ENCODE results near the gene CAMTA1. TPM values are rescaled to one million over a fixed set of nuclear protein-coding genes. Genes with fewer than 3 reads are reported as not detected.

CAMTA1 gene
- total RNA-seq, 1 experiment from 2014 or later: 85.2 TPM

GRCh38 chr1:7229696-7230631, 444.7 kb downstream of the CAMTA1 start:
- no peaks in the 10 kb centered on the region for H3K27me3 ChIP-seq (replicated peaks; ENCODE audit: insufficient read depth, low read depth, low read length, poor library complexity)
- intact Hi-C loops (cut with micrococcal nuclease; ENCODE audit: unreplicated experiment): no loop called here
- H3K27ac ChIP-seq (ENCODE audit: low read depth, low read length, poor library complexity, severe bottlenecking): no peak overlapping the region
- DNase-seq (ENCODE audit: low spot score): no peak
- CTCF ChIA-PET: no interaction called here
- H3K4me3 ChIP-seq (ENCODE audit: low read depth, low read length, poor library complexity, severe bottlenecking): no peak overlapping the region
- TF ChIP-seq EZH2 (IDR thresholded peaks at IDR 0.05; ENCODE audit: borderline replicate concordance, low read depth, low read length, poor library complexity, severe bottlenecking): no peak
- H3K4me1 ChIP-seq (ENCODE audit: insufficient read depth, low read length, poor library complexity, severe bottlenecking): no peaks in the 10 kb centered on the region
- BruUV-seq (replicated peaks): no TSS peak
- POLR2A ChIA-PET (ENCODE audit: low non-redundant PET): interaction anchor here (0.6 kb wide), 1 partner anchor 29 kb away, joined by 3 read pairs; no protein-coding TSS in a partner anchor
- no peaks in the 10 kb centered on the region for H3K36me3 ChIP-seq (ENCODE audit: insufficient read depth, low read length, poor library complexity, severe bottlenecking)
- no peaks in the 10 kb centered on the region for H3K9me3 ChIP-seq (ENCODE audit: low read depth, low read length, poor library complexity, severe bottlenecking)

GRCh38 chr1:7232441-7233236, 447.4 kb downstream of the CAMTA1 start:
- ChIA-PET POLR2A (ENCODE audit: low non-redundant PET) (no interaction called here), CTCF (interaction anchor here (0.5 kb wide), 1 partner anchor 14 kb away, joined by 10 read pairs; no protein-coding TSS in a partner anchor)
- intact Hi-C loops (cut with micrococcal nuclease; ENCODE audit: unreplicated experiment): no loop called here
- Histone ChIP-seq H3K27ac (ENCODE audit: low read depth, low read length, poor library complexity, severe bottlenecking) (no peak overlapping the region), H3K4me3 (ENCODE audit: low read depth, low read length, poor library complexity, severe bottlenecking) (no peak overlapping the region), H3K4me1 (ENCODE audit: insufficient read depth, low read length, poor library complexity, severe bottlenecking) (no peaks in the 10 kb centered on the region), H3K36me3 (ENCODE audit: insufficient read depth, low read length, poor library complexity, severe bottlenecking) (no peaks in the 10 kb centered on the region), H3K9me3 (ENCODE audit: low read depth, low read length, poor library complexity, severe bottlenecking) (no peaks in the 10 kb centered on the region), H3K27me3 (replicated peaks; ENCODE audit: insufficient read depth, low read depth, low read length, poor library complexity) (no peaks in the 10 kb centered on the region)
- no peak for DNase-seq (ENCODE audit: low spot score)
- TF ChIP-seq CTCF (conservative IDR thresholded peaks at IDR 0.05; ENCODE audit: low read depth, low read length) (no peak), EZH2 (IDR thresholded peaks at IDR 0.05; ENCODE audit: borderline replicate concordance, low read depth, low read length, poor library complexity, severe bottlenecking) (no peak)
- BruUV-seq (replicated peaks): no TSS peak

GRCh38 chr1:7233237-7233540, 447.9 kb downstream of the CAMTA1 start:
- intact Hi-C loops (cut with micrococcal nuclease; ENCODE audit: unreplicated experiment): no loop called here

More at GRCh38 chr1:7233237-7233540, 447.9 kb downstream of the CAMTA1 start:
- POLR2A ChIA-PET (ENCODE audit: low non-redundant PET): no interaction called here
- DNase-seq (ENCODE audit: low spot score): no peak
- no peaks in the 10 kb centered on the region for H3K4me1 ChIP-seq (ENCODE audit: insufficient read depth, low read length, poor library complexity, severe bottlenecking)
- CTCF ChIA-PET: no interaction called here
- H3K36me3 ChIP-seq (ENCODE audit: insufficient read depth, low read length, poor library complexity, severe bottlenecking): no peaks in the 10 kb centered on the region
- H3K9me3 ChIP-seq (ENCODE audit: low read depth, low read length, poor library complexity, severe bottlenecking): no peaks in the 10 kb centered on the region
- TF ChIP-seq CTCF (conservative IDR thresholded peaks at IDR 0.05; ENCODE audit: low read depth, low read length) (no peak), EZH2 (IDR thresholded peaks at IDR 0.05; ENCODE audit: borderline replicate concordance, low read depth, low read length, poor library complexity, severe bottlenecking) (no peak)
- no peak overlapping the region for H3K4me3 ChIP-seq (ENCODE audit: low read depth, low read length, poor library complexity, severe bottlenecking)
- H3K27me3 ChIP-seq (replicated peaks; ENCODE audit: insufficient read depth, low read depth, low read length, poor library complexity): no peaks in the 10 kb centered on the region
- BruUV-seq (replicated peaks): no TSS peak
- no peak overlapping the region for H3K27ac ChIP-seq (ENCODE audit: low read depth, low read length, poor library complexity, severe bottlenecking)

Measured in A673 (cell line).